ENCODE measurements around the gene IRF6.

IRF6 gene

DNA sequence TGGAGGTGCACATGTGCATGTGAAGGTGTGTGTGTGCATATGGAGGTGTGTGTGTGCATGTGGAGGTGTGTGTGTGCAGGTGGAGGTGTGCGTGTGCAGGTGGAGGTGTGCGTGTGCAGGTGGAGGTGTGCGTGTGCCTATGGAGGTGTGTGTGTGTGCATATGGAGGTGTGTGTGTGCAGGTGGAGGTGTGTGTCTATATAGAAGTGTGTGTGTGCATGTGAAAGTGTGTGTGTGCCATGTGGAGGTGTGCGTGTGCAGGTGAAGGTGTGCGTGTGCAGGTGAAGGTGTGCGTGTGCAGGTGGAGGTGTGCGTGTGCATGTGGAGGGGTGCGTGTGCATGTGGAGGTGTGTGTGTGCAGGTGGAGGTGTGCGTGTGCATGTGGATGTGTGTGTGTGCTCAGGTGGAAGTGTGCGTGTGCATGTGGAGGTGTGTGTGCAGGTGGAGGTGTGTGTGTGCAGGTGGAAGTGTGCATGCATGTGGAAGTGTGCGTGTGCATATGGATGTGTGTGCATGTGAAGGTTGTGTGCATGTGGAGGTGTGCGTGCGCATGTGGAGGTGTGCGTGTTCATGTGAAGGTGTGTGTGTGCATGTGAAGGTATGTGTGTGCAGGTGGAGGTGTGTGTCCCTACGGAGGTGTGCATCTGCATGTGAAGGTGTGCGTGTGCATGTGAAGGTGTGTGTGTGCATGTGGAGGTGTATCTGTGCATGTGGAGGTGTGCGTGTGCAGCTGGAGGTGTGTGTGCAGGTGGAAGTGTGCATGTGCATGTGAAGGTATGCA is 35.1 kb downstream of the IRF6 start:
- CTCF ChIA-PET = interaction anchor here (1.1 to 6.0 kb wide), 3 partner anchors 15 to 78 kb away, joined by 6 to 96 read pairs (median 60); partner anchors contain the start of gene TRAF3IP3
- Mint-ChIP-seq H3K27ac (no peak overlapping the region), H3K27me3 (no peaks in the 10 kb centered on the region), H3K4me1 (peaks cover 23% of the 10 kb centered on the region), H3K9me3 (no peaks in the 10 kb centered on the region), H3K4me3 (no peak overlapping the region), H3K36me3 (peaks cover 35% of the 10 kb centered on the region)
- DNase-seq = no peak

DNA sequence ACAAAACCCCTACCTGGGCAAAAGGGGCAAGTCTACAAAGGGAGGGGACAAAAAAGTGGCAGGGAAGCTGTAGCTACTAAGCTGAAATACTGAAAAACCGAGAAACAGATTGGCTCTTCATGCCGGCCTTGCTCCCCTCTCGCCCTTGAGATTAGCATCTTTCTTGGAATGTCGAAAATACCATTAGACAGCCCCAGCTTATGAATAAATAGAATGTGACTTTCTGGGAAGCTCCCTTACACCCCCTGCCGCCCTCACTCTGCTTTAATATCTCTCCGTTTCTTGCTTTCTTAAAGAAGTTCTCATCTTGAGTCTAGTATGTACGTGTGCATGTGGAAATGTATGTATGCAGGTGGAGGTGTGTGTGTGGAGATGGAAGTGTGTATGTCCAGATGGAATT is 36.0 kb downstream of the IRF6 start:
- CTCF ChIA-PET = interaction anchor here (0.8 to 6.0 kb wide), 8 partner anchors 9 to 203 kb away, joined by 3 to 96 read pairs (median 8); partner anchors contain the start of gene TRAF3IP3
- H3K27me3 Mint-ChIP-seq = no peaks in the 10 kb centered on the region
- H3K9me3 Mint-ChIP-seq = no peaks in the 10 kb centered on the region
- H3K27ac Mint-ChIP-seq = no peak overlapping the region
- no peak for DNase-seq
- H3K4me3 Mint-ChIP-seq = no peak overlapping the region
- peaks cover 34% of the 10 kb centered on the region for H3K36me3 Mint-ChIP-seq
- peaks cover 29% of the 10 kb centered on the region for H3K4me1 Mint-ChIP-seq

DNA sequence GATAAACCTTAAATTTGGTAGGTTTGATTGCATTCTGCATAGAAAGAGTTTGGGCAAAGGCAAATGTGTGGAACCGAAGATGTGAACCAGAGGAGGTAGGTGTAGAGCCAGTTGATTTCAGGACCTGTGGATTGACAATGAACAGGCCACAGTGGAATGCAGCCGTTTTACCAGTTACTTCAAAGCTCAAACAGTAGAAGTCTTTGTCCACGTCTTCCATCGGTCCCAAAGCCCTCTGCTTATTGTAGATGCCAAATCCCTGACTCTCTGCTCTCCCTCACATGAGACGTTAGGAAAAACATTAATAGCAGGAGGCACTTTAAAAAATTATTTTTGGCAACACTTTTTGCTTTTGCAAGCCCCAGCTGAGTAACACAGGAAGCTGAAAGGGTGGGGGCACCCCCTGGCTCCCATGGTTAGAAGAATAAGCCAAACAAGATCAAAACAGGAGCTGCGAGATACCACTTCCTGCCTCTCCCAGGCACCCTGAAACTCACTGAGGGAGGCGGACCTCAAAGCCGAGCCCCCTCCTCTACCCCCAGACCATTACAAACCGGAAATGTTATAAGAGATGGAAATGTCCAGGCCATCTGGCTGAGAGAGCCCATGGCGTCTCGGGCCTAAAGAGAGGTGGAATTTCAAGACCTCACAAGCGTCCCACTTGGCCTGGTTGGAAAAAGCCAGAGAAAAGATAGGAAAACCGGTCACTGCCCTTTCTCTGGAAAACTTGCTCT is 36.6 kb downstream of the IRF6 start:
- no peaks in the 10 kb centered on the region for H3K27me3 Mint-ChIP-seq
- peaks cover 31% of the 10 kb centered on the region for H3K36me3 Mint-ChIP-seq
- H3K9me3 Mint-ChIP-seq = no peaks in the 10 kb centered on the region
- peaks cover 32% of the 10 kb centered on the region for H3K4me1 Mint-ChIP-seq
- CTCF ChIA-PET = interaction anchor here (0.8 to 6.0 kb wide), 11 partner anchors 10 to 203 kb away, joined by 3 to 96 read pairs (median 6); partner anchors contain the start of genes HSD11B1 and TRAF3IP3
- no peak overlapping the region for H3K27ac Mint-ChIP-seq
- peak; percentile 88 for DNase-seq
- no peak overlapping the region for H3K4me3 Mint-ChIP-seq

DNA sequence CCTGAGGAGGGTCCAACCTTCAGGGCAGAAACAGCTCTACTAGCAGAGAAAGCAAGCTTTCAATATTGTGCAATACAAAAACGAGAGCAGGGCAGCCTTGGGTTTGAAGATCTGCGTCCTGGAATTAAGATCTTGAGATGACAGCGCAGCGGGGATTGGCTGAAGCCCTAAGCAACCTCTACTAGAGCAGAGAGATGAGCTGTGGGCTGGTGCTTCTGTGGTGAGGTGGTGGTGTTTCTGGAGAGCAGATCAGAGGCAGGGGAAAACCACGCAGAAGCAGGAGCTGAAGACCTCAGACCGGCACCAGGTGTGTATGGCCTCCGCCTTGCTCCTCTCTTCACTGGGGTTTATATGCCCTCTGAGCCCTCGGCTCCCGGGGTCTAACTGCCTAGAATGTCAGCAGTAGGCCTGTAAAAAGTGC is 37.6 kb downstream of the IRF6 start:
- CTCF ChIA-PET = interaction anchor here (0.7 to 6.0 kb wide), 12 partner anchors 9 to 202 kb away, joined by 3 to 96 read pairs (median 4); partner anchors contain the start of genes HSD11B1 and TRAF3IP3
- Mint-ChIP-seq H3K4me1 (peaks cover 41% of the 10 kb centered on the region), H3K36me3 (peaks cover 35% of the 10 kb centered on the region), H3K9me3 (no peaks in the 10 kb centered on the region), H3K27me3 (no peaks in the 10 kb centered on the region), H3K4me3 (no peak overlapping the region), H3K27ac (no peak overlapping the region)
- DNase-seq = peak; percentile 95

DNA sequence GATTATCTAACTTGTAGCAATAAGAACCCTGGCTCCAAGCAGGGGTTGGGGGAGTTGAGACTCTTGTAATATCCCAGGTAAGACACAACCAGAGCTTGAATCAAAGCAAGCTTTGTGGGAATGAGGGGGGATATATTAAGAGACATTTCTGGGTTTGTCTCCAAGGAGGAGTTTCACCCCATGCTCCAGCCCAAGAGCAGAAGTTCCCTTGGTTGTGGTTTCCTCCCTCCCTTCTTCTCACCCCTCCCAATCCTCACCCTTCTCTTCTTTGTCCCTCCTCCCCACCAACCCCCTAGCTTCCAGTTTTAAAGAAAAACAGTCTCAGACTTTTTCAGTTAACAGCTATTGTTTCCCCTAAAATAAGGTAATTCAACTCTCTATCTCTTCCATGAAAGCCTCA is 38.2 kb downstream of the IRF6 start:
- DNase-seq = no peak
- Mint-ChIP-seq H3K27ac (no peak overlapping the region), H3K9me3 (no peaks in the 10 kb centered on the region), H3K4me3 (no peak overlapping the region), H3K4me1 (peaks cover 48% of the 10 kb centered on the region), H3K36me3 (peaks cover 41% of the 10 kb centered on the region), H3K27me3 (no peaks in the 10 kb centered on the region)
- CTCF ChIA-PET = interaction anchor here (0.7 to 6.0 kb wide), 9 partner anchors 8 to 201 kb away, joined by 3 to 96 read pairs (median 7); partner anchors contain the start of gene TRAF3IP3

DNA sequence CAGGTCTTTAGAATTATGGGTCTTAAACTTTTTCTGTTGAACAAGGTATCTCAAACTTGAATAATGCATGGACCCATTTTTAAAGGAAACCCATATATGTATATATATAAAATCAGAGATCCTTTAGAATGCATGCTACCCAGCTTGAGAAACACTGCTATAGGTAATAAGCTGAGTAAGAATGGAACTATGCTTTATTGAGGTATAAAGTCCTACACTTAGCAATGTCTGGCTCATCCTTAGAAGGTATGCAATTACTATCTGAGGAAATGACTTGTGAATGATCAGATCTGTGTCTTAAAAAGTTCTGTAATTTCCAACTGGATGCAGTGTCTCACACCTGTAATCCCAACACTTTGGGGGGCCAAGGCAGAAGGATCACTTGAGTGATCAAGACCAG is 38.8 kb downstream of the IRF6 start:
- Mint-ChIP-seq H3K4me1 (peaks cover 54% of the 10 kb centered on the region), H3K36me3 (peaks cover 47% of the 10 kb centered on the region), H3K27me3 (no peaks in the 10 kb centered on the region)

DNA sequence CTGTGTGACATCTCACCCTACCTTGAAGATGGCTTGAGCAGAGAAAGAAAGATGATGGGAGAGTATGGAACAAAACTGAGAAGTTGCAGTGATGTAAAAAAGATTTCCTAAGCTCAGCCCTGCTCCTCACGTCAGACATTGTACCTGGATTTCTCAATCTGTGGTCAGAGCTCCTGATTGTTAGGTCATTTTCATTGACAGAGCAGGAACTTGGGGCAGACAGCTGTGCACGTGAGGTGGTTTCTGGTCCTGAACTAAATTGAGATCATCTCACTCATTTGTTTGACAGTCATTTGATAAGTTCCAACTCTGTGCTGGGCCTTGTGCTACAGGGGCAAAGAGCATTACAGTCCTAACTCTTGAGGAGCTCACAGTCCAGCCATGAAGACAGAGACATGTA is 39.9 kb downstream of the IRF6 start:
- Mint-ChIP-seq H3K4me3 (no peak overlapping the region), H3K4me1 (peaks cover 65% of the 10 kb centered on the region), H3K27me3 (no peaks in the 10 kb centered on the region), H3K36me3 (peaks cover 57% of the 10 kb centered on the region), H3K9me3 (no peaks in the 10 kb centered on the region), H3K27ac (no peak overlapping the region)
- CTCF ChIA-PET = interaction anchor here (1.3 to 6.0 kb wide), 3 partner anchors 10 to 72 kb away, joined by 3 to 96 read pairs (median 60); partner anchors contain the start of gene TRAF3IP3
- no peak for DNase-seq

More for the DNA sequence above, 38.8 kb downstream of the IRF6 start:
- Mint-ChIP-seq H3K9me3 (no peaks in the 10 kb centered on the region), H3K4me3 (no peak overlapping the region), H3K27ac (no peak overlapping the region)
- DNase-seq = no peak
- CTCF ChIA-PET = interaction anchor here (1.1 to 6.0 kb wide), 4 partner anchors 11 to 164 kb away, joined by 3 to 96 read pairs (median 32); partner anchors contain the start of gene TRAF3IP3

DNA sequence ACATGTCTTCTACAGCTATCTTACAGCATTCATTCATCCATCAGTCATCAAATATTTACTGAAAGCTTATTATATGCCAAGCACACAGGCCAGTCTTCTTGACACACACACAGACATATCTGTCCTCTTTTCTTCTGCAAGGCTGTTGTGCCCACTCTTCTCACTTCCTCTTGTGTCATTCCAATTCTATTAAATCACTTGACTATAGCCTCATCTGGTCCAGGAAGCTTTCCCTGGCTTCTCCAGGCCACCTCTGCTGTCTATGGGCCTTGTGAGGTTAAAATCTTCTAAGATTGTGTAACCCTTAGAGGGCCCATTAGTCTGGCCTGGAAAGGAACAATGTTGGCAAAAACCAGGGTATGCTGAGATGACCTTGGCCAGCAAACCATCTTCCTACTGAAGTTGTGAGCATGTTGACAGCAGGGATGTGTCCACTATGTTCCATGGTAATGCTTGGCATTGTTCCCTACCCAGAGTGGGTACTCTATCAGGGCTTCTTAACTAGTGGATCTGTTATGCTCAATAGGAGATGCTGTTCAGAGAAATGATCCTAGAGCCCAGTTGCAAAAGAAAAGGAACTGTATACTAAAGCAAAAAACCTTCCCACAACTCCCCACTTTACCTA is 44.8 kb downstream of the IRF6 start:
- peak overlapping the region; percentile 50 for H3K27ac Mint-ChIP-seq
- H3K4me1 Mint-ChIP-seq = peaks cover 77% of the 10 kb centered on the region
- peaks cover 92% of the 10 kb centered on the region for H3K36me3 Mint-ChIP-seq
- H3K9me3 Mint-ChIP-seq = no peaks in the 10 kb centered on the region
- CTCF ChIA-PET = interaction anchor here (1.0 to 3.3 kb wide), 2 partner anchors 8 to 13 kb away, joined by 4 to 21 read pairs; no protein-coding TSS in a partner anchor
- H3K27me3 Mint-ChIP-seq = no peaks in the 10 kb centered on the region
- H3K4me3 Mint-ChIP-seq = no peak overlapping the region
- DNase-seq = no peak

DNA sequence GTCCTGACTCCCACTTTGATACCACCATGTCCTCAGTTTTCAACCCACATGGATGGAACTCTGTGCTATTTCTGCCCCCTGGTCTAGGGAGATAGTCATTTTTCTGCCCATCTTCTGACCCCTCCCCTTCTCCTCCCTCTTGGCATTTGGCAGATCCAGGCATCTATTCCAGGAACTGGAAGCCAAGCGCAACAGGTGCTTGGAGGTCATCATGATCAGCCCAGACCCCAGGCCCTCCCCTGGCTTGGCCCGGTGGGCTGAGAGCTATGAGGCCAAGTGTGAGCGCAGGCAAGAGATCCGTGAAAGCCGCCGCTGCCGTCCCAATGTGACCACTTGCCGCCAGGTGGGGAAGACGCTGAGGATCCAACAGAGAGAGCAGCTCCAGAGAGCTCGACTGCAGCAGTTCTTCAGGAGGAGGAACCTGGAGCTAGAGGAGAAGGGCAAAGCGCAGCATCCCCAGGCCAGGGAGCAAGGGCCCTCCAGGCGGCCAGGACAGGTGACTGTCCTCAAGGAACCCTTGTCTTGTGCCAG is 46.0 kb downstream of the IRF6 start:
- peaks cover 76% of the 10 kb centered on the region for H3K4me1 Mint-ChIP-seq
- H3K27me3 Mint-ChIP-seq = no peaks in the 10 kb centered on the region
- no peaks in the 10 kb centered on the region for H3K9me3 Mint-ChIP-seq
- DNase-seq = no peak
- H3K36me3 Mint-ChIP-seq = peaks cover 88% of the 10 kb centered on the region
- H3K4me3 Mint-ChIP-seq = peak overlapping the region; percentile 22
- CTCF ChIA-PET = interaction anchor here (1.1 to 3.3 kb wide), 3 partner anchors 9 to 190 kb away, joined by 3 to 21 read pairs (median 4); no protein-coding TSS in a partner anchor
- H3K27ac Mint-ChIP-seq = peak overlapping the region; percentile 4

DNA sequence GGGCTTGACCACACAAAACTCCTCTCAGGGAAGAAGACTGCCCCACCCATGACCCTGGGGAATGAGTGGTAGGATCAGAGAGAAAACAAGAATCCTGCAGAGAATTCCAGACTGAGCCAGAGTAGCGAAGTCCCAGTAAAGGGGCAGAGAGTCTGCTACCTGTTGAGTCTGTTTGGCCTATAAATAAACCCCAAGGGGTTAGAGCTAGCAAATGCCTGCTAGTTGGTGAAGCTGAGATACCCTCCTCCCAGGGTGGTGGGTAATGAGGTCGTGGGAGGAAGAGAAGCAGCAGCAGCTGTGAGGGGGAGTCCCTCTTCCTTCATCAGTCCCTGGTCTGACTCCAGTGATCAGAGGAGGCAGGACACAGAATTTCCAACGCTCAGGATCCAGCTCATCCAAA is 47.5 kb downstream of the IRF6 start:
- DNase-seq = no peak
- Mint-ChIP-seq H3K9me3 (no peaks in the 10 kb centered on the region), H3K4me1 (peaks cover 77% of the 10 kb centered on the region), H3K27me3 (no peaks in the 10 kb centered on the region), H3K27ac (peak overlapping the region; percentile 67), H3K36me3 (peaks cover 77% of the 10 kb centered on the region), H3K4me3 (peak overlapping the region; percentile 99)
- CTCF ChIA-PET = interaction anchor here (1.4 to 3.3 kb wide), 2 partner anchors 10 kb away, joined by 9 to 21 read pairs; no protein-coding TSS in a partner anchor

DNA sequence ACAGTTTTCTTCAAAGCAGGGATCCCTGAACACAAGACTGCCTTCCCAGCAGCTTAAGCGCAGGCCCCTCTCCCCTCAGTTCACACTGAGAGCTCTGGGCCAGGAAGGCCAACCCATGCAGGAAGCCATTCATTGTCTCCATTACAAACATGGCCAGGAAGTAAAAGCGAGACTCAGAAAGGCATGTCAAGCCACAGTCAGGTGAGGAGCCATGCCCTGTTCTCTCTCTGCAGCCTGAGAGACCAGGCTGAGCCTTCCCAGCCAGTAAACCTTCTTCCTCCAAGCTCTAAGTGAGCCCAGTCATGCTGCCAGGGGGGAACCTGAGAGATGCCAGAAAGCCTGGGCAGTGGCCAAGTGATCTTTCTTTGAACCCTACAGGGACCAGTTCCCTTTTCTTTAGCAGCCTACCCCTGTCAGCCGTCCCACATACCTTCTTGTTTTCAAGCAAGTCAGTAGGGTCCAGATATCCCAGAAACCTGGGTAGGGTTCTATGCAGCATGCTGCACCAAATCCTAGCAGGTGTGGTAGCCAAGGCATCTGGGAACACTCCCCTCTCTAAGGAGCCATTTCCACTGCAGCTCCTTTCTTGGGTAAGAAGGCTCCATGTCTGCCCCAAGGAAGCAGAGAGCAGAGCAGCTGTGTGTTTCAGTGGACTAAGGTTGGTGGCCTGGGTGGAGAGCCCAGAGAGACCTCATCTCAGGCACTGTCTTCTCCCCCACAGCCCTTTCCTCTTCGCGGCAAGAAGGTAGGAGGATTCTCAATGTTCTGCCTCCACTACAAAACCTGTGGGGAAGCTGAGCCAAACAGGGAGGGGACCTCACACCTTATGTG is 49.1 kb downstream of the IRF6 start:
- Mint-ChIP-seq H3K4me1 (peaks cover 77% of the 10 kb centered on the region), H3K36me3 (peaks cover 62% of the 10 kb centered on the region), H3K27me3 (no peaks in the 10 kb centered on the region), H3K4me3 (peak overlapping the region; percentile 99), H3K27ac (peak overlapping the region; percentile 99), H3K9me3 (no peaks in the 10 kb centered on the region)
- CTCF ChIA-PET = interaction anchor here (0.6 to 3.8 kb wide), 5 partner anchors 9 to 128 kb away, joined by 3 to 60 read pairs (median 5); no protein-coding TSS in a partner anchor
- DNase-seq = peak; percentile 62

DNA sequence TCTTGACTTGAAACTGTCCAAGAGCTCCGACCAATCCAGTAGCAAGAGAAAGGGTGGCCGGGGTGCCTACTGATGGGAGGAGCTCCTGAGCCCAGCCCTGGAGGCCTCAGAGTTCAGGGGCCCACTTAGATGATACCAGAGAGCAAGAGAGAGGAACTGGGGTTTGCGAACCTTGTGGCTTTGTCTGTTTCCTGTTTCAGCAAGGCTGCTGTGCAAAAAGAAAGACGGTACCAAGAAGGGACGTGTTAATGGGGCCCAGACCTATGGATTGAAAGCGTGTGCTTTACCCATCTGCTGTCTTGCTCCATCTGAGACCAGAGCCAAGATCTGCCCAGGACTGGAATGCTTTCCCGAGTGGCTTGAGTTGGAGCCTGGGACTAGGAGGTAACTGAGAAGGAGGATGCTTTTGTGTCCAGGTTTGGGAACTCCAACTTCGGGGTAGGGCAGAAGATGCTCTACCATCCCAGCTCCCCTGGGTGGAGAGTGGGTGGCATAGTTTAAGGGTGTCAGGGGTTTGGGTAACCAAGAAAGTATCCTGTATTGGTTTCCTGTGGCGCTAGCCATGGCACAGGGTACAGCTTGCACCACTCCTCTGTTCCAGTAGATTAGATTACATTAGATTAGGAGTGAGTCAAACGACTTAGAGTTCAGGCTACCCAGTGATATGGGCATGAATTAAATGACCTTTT is 49.9 kb downstream of the IRF6 start, which contains the start of gene TRAF3IP3:
TSS of gene TRAF3IP3 (plus strand) at position 128 of the 689 bp plus-strand sequence. CDS start 3,987 bp downstream, outside the sequence.
- peaks cover 77% of the 10 kb centered on the region for H3K4me1 Mint-ChIP-seq
- peak within 1 kb of the TSS; percentile 99 for H3K27ac Mint-ChIP-seq
- no peaks in the 10 kb centered on the region for H3K27me3 Mint-ChIP-seq
- H3K36me3 Mint-ChIP-seq = peaks cover 55% of the 10 kb centered on the region
- no peaks in the 10 kb centered on the region for H3K9me3 Mint-ChIP-seq
- CTCF ChIA-PET = interaction anchor here (0.9 to 3.8 kb wide), 6 partner anchors 8 to 70 kb away, joined by 3 to 60 read pairs (median 5); no protein-coding TSS in a partner anchor
- peak; percentile 87 for DNase-seq
- peak within 1 kb of the TSS; percentile 99 for H3K4me3 Mint-ChIP-seq

Measured in activated naive CD4-positive, alpha-beta T cell treated with anti-CD3 and anti-CD28 coated beads, Interleukin-2, amount 10 ng/mL, durations not matched to agents 7 days and 5 days (primary cell).